ENCODE results near the gene LHX5.
"Not testable (repeated sequence)": the region's sequence is repeated elsewhere in the genome, so short reads cannot be mapped to it uniquely, and the experiment has no call there.

The LHX5 gene

GRCh38 chr12:113497693-113498092 is 26.0 kb upstream of the LHX5 start:
- Mint-ChIP-seq H3K27ac (no peak overlapping the region), H3K27me3 (ENCODE audit: low read depth) (peaks cover 15% of the 10 kb centered on the region), H3K36me3 (ENCODE audit: low read depth) (no peaks in the 10 kb centered on the region), H3K4me3 (no peak overlapping the region), H3K4me1 (no peaks in the 10 kb centered on the region), H3K9me3 (no peaks in the 10 kb centered on the region)
- TF ChIP-seq CTCF (IDR thresholded peaks at IDR 0.05; ENCODE audit: unreplicated experiment in 3 of 3) = no peak

- H3K27ac Mint-ChIP-seq; H3K9me3 Mint-ChIP-seq; H3K4me1 Mint-ChIP-seq; H3K36me3 Mint-ChIP-seq (ENCODE audit: low read depth); H3K4me3 Mint-ChIP-seq: not testable (repeated sequence)
- peaks cover 29% of the 10 kb centered on the region for H3K27me3 Mint-ChIP-seq (ENCODE audit: low read depth)
Observed at GRCh38 chr12:113495941-113496340, 24.3 kb upstream of the LHX5 start.

GRCh38 chr12:113488322-113488721 is 16.7 kb upstream of the LHX5 start:
- no peak for TF ChIP-seq CTCF (IDR thresholded peaks at IDR 0.05; ENCODE audit: unreplicated experiment in 3 of 3)
- no peaks in the 10 kb centered on the region for H3K36me3 Mint-ChIP-seq (ENCODE audit: low read depth)
- H3K27ac Mint-ChIP-seq = no peak overlapping the region
- no peaks in the 10 kb centered on the region for H3K9me3 Mint-ChIP-seq
- no peak overlapping the region for H3K4me3 Mint-ChIP-seq
- H3K4me1 Mint-ChIP-seq = no peaks in the 10 kb centered on the region
- H3K27me3 Mint-ChIP-seq (ENCODE audit: low read depth) = peaks cover 92% of the 10 kb centered on the region

- H3K4me3 Mint-ChIP-seq = no peak overlapping the region
- H3K4me1 Mint-ChIP-seq = no peaks in the 10 kb centered on the region
- H3K9me3 Mint-ChIP-seq = no peaks in the 10 kb centered on the region
- H3K36me3 Mint-ChIP-seq (ENCODE audit: low read depth) = no peaks in the 10 kb centered on the region
- no peak for TF ChIP-seq CTCF (IDR thresholded peaks at IDR 0.05; ENCODE audit: unreplicated experiment in 3 of 3)
- peaks cover 96% of the 10 kb centered on the region for H3K27me3 Mint-ChIP-seq (ENCODE audit: low read depth)
- no peak overlapping the region for H3K27ac Mint-ChIP-seq
Observed at GRCh38 chr12:113486722-113487121, 15.1 kb upstream of the LHX5 start.

- no peaks in the 10 kb centered on the region for H3K9me3 Mint-ChIP-seq
- peaks cover 96% of the 10 kb centered on the region for H3K27me3 Mint-ChIP-seq (ENCODE audit: low read depth)
- no peaks in the 10 kb centered on the region for H3K4me1 Mint-ChIP-seq
- no peak for TF ChIP-seq CTCF (IDR thresholded peaks at IDR 0.05; ENCODE audit: unreplicated experiment in 3 of 3)
- H3K4me3 Mint-ChIP-seq = no peak overlapping the region
- no peak overlapping the region for H3K27ac Mint-ChIP-seq
- no peaks in the 10 kb centered on the region for H3K36me3 Mint-ChIP-seq (ENCODE audit: low read depth)
Observed at GRCh38 chr12:113485330-113485729, 13.7 kb upstream of the LHX5 start.

- TF ChIP-seq CTCF (IDR thresholded peaks at IDR 0.05; ENCODE audit: unreplicated experiment in 3 of 3) = no peak
- peaks cover 4% of the 10 kb centered on the region for H3K4me1 Mint-ChIP-seq
- H3K4me3 Mint-ChIP-seq = no peak overlapping the region
- H3K36me3 Mint-ChIP-seq (ENCODE audit: low read depth) = no peaks in the 10 kb centered on the region
- H3K27me3 Mint-ChIP-seq (ENCODE audit: low read depth) = peaks cover 100% of the 10 kb centered on the region
- no peak overlapping the region for H3K27ac Mint-ChIP-seq
- H3K9me3 Mint-ChIP-seq = peaks cover 5% of the 10 kb centered on the region
Observed at GRCh38 chr12:113482334-113482733, 10.7 kb upstream of the LHX5 start.

Data from nephron (organoid).